OCI-M1 (cell line): ENCODE data around the gene ARMS2.

Experiments used
- DNase-seq: peaks from one replicate; lab custom pipeline; 2025; lab: John Stamatoyannopoulos, UW

The ARMS2 gene

DNA sequence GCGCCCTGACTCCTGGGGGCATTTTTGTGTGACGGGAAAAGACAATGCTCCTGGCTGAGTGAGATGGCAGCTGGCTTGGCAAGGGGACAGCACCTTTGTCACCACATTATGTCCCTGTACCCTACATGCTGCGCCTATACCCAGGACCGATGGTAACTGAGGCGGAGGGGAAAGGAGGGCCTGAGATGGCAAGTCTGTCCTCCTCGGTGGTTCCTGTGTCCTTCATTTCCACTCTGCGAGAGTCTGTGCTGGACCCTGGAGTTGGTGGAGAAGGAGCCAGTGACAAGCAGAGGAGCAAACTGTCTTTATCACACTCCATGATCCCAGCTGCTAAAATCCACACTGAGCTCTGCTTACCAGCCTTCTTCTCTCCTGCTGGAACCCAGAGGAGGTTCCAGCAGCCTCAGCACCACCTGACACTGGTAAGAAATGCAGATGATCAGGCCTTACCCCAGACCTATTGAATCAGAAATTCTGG is at the start of gene ARMS2:
Gene ARMS2, plus strand, starts transcription at position 51 of the 478 bp plus-strand sequence. Its CDS starts 75 bp downstream, at position 126.
- no peak for DNase-seq

DNA sequence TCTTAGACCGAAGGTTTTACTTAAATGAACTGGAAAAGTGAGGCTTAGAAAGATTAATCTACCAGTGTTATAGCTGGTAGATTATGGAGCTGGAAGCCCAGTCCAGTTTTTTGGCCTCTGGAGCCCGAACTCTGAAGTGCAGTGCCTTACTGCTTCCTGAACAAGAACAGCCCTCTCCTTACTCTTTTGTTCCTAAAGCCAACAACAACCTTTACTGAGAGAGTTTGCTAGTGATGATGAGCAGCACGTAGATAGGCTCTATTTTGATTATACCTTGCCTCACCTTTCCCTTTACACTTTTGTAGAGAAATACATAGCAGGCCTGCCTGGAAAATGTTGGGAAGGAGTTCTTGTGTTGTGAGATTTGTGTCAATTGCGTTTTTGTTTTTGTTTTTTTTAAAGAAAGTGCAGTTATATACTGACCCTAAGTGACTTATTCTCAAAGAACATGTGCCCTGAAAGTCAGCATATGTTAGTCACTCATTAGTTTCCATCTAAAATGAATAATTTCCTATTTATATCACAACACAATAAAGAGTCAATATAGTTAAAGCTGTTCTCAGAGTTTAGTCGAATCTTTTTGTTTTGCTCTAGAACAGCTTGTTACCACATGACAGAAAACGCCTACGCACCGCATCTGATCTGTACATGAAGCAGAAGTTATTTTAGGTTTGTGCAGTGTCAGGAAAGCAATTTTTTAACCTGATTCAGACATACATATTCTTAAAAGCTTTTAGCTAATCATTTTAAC is 46.9 kb upstream of the ARMS2 start:
- DNase-seq: no peak

DNA sequence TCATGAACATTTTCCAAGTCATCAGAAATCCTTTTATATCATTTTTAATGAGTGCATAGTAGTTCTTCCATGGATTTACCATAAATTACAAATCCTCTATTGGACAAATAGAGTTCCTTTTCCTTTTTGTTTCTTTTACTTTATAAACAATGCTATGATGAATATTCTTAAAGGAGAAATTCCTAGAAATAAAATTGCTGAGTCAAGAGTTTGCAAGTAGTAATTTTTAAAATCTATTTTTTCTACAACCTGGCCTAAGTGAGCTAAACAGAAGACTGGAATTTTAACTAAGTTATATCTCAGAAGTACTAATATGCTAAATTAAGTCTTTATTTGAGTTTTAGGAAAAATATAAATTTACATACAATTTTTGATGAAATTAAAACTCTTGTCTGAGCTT is 41.1 kb upstream of the ARMS2 start:
- no peak for DNase-seq

DNA sequence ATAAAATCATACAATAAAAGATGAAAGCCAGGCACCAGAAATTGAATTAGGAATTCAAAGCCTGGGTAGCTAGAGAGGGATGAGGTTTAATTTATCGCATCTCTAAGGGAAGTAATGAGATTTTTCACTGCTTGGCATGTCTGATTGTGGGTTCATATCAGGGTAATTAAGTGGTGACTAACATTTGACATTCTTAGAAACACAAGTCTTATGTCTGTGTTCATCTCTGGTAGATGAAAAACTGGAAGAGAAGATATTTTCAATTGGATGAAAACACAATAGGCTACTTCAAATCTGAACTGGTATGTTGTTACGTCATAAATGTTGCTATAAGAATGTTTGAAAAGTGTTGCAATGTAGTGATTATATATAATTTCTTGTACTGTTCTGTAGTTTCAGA is 36.8 kb upstream of the ARMS2 start:
- DNase-seq: no peak

DNA sequence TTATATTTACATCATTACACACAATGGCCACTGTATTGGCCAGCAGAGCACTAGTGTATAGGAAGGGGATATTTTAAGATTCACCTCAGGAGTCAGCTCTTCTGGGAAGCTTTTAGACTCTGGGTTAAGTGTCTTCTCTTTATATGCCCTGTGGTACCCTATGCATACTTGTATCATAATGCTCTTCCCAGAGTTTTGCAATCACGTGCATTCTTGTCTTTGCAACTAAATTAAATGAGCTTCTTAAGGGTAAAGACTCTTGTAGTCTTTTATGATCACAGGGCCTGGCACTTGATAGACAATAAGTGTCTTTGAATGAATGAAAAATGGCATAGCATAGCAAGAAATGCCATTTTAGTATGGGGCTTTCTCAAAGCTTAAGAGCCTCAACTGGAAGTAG is 35.4 kb upstream of the ARMS2 start:
- no peak for DNase-seq

GRCh38 chr10:122419876-122420623 is 34.4 kb upstream of the ARMS2 start:
- DNase-seq: no peak

- no peak for DNase-seq
Observed at GRCh38 chr10:122420624-122421007, 33.8 kb upstream of the ARMS2 start.

DNA sequence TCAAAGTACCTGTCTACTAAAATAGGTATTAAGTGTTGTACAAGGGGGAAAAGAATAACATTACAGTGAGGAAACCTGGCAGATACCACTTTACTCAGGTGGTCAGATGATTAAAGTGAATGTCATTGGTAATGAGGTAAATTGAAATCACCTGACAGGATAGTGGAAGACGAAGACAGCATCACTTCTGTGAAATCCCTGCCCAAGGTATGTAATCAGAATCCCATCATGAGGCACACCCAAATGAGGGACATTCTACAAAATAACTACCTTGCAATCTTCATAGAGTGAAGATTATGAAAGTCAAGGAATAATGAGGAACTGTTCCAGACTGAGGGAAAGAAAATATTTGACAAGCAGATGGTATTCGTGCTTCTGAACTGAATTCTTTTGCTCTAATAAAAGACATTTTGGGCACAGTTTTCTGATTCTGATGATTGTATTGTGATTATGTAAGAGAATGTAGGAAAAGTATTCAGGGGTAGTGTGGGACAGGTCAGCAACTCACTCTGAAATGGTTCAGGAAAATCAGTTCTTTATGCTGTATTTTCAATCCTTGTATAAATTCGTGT is 33.3 kb upstream of the ARMS2 start:
- no peak for DNase-seq

GRCh38 chr10:122421742-122422141 is 32.7 kb upstream of the ARMS2 start:
- no peak for DNase-seq

DNA sequence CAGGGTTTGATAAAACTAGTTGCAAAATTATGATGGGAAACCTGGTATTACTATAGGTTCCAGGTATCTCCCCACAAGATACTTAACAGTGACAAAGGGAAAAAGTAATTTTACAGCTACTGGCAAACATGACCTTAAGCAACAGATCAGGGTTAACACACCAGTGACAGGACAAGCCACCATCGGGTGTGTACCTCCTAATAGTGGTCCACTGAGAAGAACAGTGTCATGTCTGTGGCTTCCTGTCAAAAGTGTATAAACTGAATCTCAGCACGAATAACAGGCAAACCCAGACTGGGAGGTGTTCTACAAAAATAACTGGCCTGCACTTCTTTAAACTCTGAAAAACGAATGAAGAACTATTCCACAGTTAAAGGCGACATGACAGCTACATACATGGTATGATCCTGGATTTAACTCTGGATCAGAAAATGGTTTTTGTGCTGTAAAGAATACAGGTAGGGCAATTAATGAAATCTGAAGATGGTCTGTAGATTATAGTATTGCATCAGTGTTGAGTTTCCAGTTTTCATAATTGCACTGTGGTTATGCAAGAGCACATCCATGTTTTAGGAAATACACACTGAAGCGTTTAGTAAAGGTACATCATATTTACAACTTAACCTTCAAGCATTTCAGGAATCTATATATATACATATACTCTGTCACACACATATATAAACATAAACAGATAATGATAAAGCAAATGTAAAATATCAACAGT is 32.0 kb upstream of the ARMS2 start:
- no peak for DNase-seq

GRCh38 chr10:122424059-122424458 is 30.4 kb upstream of the ARMS2 start:
- DNase-seq: no peak

DNA sequence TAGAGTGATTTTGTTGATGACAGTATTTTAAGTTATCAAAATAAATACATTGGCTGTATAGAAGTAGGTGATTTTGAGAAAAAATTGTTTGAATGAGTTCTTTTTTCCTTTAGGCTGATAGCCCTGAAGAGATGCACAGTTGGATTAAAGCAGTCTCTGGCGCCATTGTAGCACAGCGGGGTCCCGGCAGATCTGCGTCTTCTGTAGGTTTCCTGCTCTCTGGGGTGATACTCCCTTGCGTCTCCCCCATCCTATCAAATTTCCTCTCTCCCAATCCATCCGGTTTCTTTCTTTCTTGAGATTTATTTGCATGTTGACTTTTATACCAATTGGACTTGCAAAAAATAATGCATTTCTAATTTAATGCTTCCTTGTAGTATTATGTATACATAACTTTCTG is 27.6 kb upstream of the ARMS2 start:
- no peak for DNase-seq

DNA sequence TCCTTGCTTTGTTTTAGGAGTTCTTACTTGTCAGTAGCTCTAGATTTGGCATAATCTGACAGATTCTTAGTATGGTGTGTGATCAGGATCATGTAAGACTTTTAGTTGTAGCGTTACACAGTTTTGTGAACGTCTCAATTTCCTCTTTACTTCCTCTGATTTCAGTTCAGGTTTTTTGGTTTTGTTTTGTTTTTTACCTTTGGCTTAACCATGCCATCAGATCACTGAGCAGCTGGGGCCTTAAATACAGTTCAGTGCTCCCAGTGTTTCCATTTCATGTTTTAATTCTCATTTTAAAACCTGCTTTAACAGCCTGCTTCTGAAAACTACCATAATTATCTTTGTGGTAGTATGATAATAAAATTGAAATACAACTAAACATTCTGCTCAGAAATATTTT is 27.2 kb upstream of the ARMS2 start:
- DNase-seq: no peak

DNA sequence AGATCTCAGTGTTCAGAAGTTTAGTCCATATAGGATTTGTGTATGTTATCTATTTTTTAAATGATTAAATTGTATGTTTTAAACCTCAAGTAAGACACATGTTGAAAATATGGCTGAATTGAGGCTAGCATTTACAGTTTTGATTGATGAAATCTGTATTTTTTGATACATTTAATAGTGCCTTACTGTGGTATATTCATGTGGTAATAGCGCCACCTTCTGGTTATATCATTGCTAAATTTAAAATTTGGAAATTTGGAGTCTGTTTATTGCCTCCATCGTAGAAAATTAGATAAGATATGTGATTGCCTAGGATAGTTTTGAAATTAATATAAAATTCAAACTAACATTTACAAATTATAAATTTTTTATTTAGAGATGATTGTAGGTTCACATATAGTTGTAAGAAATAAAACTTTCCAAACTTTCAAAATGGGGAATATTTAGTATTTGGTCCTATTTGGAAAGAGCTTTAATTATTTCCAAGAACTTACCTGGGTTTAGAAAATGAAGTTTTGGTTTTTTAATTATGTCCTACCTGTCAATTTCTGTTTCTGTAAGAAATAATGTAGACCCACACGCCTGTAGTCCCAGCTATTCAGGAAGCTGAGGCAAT is 19.1 kb upstream of the ARMS2 start:
- peak; percentile 72 for DNase-seq

DNA sequence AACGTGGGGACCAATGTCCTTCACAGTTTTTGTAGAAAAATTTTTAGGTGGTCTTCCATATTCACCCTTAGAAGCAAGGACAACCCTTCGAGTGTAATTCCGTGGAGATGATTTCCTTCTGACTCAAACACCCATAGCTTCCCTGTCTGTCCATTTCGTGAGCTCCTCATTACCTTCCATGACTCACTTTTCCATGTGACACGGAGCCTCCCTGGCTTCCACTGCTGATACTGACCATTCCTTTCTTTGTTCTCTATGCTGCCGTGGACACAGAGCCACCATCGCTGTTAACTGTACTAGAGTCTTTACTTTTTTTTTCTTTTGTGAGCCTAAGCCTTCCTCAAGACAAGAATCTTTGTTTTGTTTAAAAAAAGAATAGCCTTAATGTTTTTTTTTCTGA is 12.5 kb upstream of the ARMS2 start:
- DNase-seq: no peak

GRCh38 chr10:122445469-122445868 is 9.0 kb upstream of the ARMS2 start:
- DNase-seq: no peak

GRCh38 chr10:122445904-122446303 is 8.5 kb upstream of the ARMS2 start:
- no peak for DNase-seq

GRCh38 chr10:122446668-122447423 is 7.6 kb upstream of the ARMS2 start:
- no peak for DNase-seq

DNA sequence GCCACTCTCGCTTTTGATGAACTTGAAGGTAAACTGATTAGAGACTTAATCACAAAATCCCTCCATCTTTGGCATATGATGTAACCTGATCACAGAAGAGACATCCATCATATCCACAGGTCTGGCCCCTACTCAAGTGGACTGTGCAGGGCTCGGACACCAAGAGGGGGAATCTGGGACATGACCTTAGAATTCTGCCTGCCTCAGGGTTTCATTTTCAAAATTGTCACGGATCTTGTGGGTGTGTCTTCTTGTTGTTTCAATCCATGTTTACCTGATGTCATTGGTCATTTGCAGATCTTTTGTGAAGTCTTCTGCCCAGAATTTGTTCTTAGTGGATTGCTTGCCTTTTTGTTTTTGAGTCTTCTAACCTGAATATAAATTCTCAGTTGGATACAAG is 5.9 kb upstream of the ARMS2 start:
- no peak for DNase-seq

GRCh38 chr10:122449153-122449552 is 5.3 kb upstream of the ARMS2 start:
- no peak for DNase-seq

DNA sequence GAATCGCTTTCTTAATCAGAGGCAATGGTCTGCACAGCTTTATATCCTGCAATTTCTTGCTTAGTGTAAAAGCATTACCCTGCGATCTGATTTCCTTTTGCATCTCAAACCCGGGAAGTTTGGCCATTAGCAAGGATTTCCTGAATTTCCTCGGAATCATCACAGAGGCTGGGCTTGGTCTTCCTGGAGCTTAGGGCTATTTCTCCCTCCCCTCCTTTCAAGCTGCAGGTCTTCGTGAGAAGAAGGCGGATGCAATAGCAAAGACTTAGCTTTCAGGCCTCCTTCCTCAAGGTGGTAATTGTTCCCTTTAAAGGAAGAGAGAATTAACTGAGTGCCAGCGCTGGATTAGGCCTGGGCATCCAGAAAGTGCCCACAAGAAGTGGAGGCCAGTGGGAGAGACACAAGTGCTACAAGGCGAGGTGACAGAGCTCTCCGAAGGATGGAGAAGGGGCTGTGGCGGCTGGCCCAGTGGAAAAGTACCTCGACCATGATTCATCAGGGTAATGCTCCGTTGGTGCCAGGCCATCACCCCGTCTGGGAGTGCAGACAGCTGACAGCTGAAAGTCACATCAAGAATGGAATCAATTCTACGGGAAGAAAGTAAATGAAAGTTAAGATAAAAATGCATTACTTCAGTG is 4.0 kb upstream of the ARMS2 start:
- DNase-seq: no peak
